ENCODE data around the gene IRF9.

IRF9 gene

GRCh38 chr14:24182110-24182882, 21.2 kb downstream of the IRF9 start:
- H3K4me1 Mint-ChIP-seq = peaks cover 21 to 35% of the 10 kb centered on the region in 2 donors
- no peak overlapping the region for H3K4me3 Mint-ChIP-seq
- no peaks in the 10 kb centered on the region for H3K27me3 Mint-ChIP-seq
- H3K9me3 Mint-ChIP-seq = no peaks in the 10 kb centered on the region
- peaks cover 48 to 71% of the 10 kb centered on the region in 2 donors for H3K36me3 Mint-ChIP-seq
- no peak for DNase-seq
- H3K27ac Mint-ChIP-seq = peak overlapping the region; percentile 56
- no peak for ATAC-seq (replicated peaks)

- no peak for ATAC-seq (replicated peaks)
- peak overlapping the region; percentile 77 for H3K27ac Mint-ChIP-seq
- peaks cover 27 to 43% of the 10 kb centered on the region in 2 donors for H3K4me1 Mint-ChIP-seq
- H3K9me3 Mint-ChIP-seq = no peaks in the 10 kb centered on the region
- H3K27me3 Mint-ChIP-seq = no peaks in the 10 kb centered on the region
- peaks cover 47 to 68% of the 10 kb centered on the region in 2 donors for H3K36me3 Mint-ChIP-seq
- H3K4me3 Mint-ChIP-seq = no peak overlapping the region
- DNase-seq = no peak
Observed at GRCh38 chr14:24183014-24183481, 22.0 kb downstream of the IRF9 start.

- peaks cover 41 to 62% of the 10 kb centered on the region in 2 donors for H3K36me3 Mint-ChIP-seq
- no peaks in the 10 kb centered on the region for H3K27me3 Mint-ChIP-seq
- no peak overlapping the region for H3K4me3 Mint-ChIP-seq
- ATAC-seq (replicated peaks) (no peak), DNase-seq (no peak)
- H3K4me1 Mint-ChIP-seq = peaks cover 25 to 43% of the 10 kb centered on the region in 2 donors
- peak overlapping the region; percentile 75 for H3K27ac Mint-ChIP-seq
- no peaks in the 10 kb centered on the region for H3K9me3 Mint-ChIP-seq
Observed at GRCh38 chr14:24184104-24184970, 23.3 kb downstream of the IRF9 start.

GRCh38 chr14:24185026-24185425, 24.0 kb downstream of the IRF9 start:
- H3K9me3 Mint-ChIP-seq = no peaks in the 10 kb centered on the region
- peaks cover 20 to 41% of the 10 kb centered on the region in 2 donors for H3K4me1 Mint-ChIP-seq
- ATAC-seq (replicated peaks) (no peak), DNase-seq (no peak)
- H3K36me3 Mint-ChIP-seq = peaks cover 37 to 58% of the 10 kb centered on the region in 2 donors
- H3K27ac Mint-ChIP-seq = no peak overlapping the region
- no peak overlapping the region for H3K4me3 Mint-ChIP-seq
- H3K27me3 Mint-ChIP-seq = no peaks in the 10 kb centered on the region

GRCh38 chr14:24185741-24186140, 24.7 kb downstream of the IRF9 start:
- Mint-ChIP-seq H3K4me3 (no peak overlapping the region), H3K27ac (no peak overlapping the region), H3K36me3 (peaks cover 37 to 56% of the 10 kb centered on the region in 2 donors), H3K9me3 (no peaks in the 10 kb centered on the region), H3K4me1 (peaks cover 20 to 38% of the 10 kb centered on the region in 2 donors), H3K27me3 (no peaks in the 10 kb centered on the region)
- DNase-seq = no peak
- no peak for ATAC-seq (replicated peaks)

GRCh38 chr14:24186831-24187538, 25.9 kb downstream of the IRF9 start:
- H3K9me3 Mint-ChIP-seq = no peaks in the 10 kb centered on the region
- peak overlapping the region; percentile 76 for H3K4me3 Mint-ChIP-seq
- no peak for DNase-seq
- ATAC-seq (replicated peaks) = no peak
- H3K27me3 Mint-ChIP-seq = no peaks in the 10 kb centered on the region
- H3K27ac Mint-ChIP-seq = no peak overlapping the region
- peaks cover 20 to 44% of the 10 kb centered on the region in 2 donors for H3K4me1 Mint-ChIP-seq
- H3K36me3 Mint-ChIP-seq = peaks cover 33 to 53% of the 10 kb centered on the region in 2 donors

- Mint-ChIP-seq H3K4me1 (peaks cover 25 to 49% of the 10 kb centered on the region in 2 donors), H3K27me3 (no peaks in the 10 kb centered on the region), H3K4me3 (peak overlapping the region; percentile 93 to 95), H3K9me3 (no peaks in the 10 kb centered on the region), H3K36me3 (peaks cover 30 to 53% of the 10 kb centered on the region in 2 donors), H3K27ac (peak overlapping the region; percentile 95)
- no peak for ATAC-seq (replicated peaks)
- no peak for DNase-seq
Observed at GRCh38 chr14:24187539-24187915, 26.5 kb downstream of the IRF9 start.

- peaks cover 29 to 55% of the 10 kb centered on the region in 2 donors for H3K4me1 Mint-ChIP-seq
- H3K9me3 Mint-ChIP-seq = no peaks in the 10 kb centered on the region
- DNase-seq = peak; percentile 90
- peaks cover 27 to 49% of the 10 kb centered on the region in 2 donors for H3K36me3 Mint-ChIP-seq
- H3K27me3 Mint-ChIP-seq = no peaks in the 10 kb centered on the region
- peak; percentile 96 to 98 for ATAC-seq (replicated peaks)
- H3K27ac Mint-ChIP-seq = peak within 1 kb of the TSS; percentile 95
- peak within 1 kb of the TSS; percentile 93 to 95 for H3K4me3 Mint-ChIP-seq
Observed at GRCh38 chr14:24188251-24189058, 27.4 kb downstream of the IRF9 start, which contains the start of gene IPO4. Gene IPO4, minus strand, starts transcription at chr14:24188816. Its CDS starts 29 bp downstream, at chr14:24188787.

- H3K36me3 Mint-ChIP-seq = peaks cover 27 to 47% of the 10 kb centered on the region in 2 donors
Observed at GRCh38 chr14:24189059-24189375, 28.0 kb downstream of the IRF9 start.

GRCh38 chr14:24189460-24189859, 28.4 kb downstream of the IRF9 start:
- ATAC-seq (replicated peaks) = no peak
- Mint-ChIP-seq H3K27ac (peak overlapping the region; percentile 20), H3K9me3 (no peaks in the 10 kb centered on the region), H3K4me1 (peaks cover 35 to 62% of the 10 kb centered on the region in 2 donors), H3K36me3 (peaks cover 27 to 49% of the 10 kb centered on the region in 2 donors), H3K27me3 (no peaks in the 10 kb centered on the region), H3K4me3 (no peak overlapping the region)
- DNase-seq = no peak

More at GRCh38 chr14:24189059-24189375, 28.0 kb downstream of the IRF9 start:
- peak overlapping the region; percentile 93 to 95 for H3K4me3 Mint-ChIP-seq
- ATAC-seq (replicated peaks) (no peak), DNase-seq (no peak)
- no peaks in the 10 kb centered on the region for H3K9me3 Mint-ChIP-seq
- H3K27ac Mint-ChIP-seq = peak overlapping the region; percentile 95
- H3K27me3 Mint-ChIP-seq = no peaks in the 10 kb centered on the region
- H3K4me1 Mint-ChIP-seq = peaks cover 30 to 58% of the 10 kb centered on the region in 2 donors

- Mint-ChIP-seq H3K36me3 (peaks cover 22 to 52% of the 10 kb centered on the region in 2 donors), H3K4me3 (no peak overlapping the region), H3K27me3 (no peaks in the 10 kb centered on the region), H3K9me3 (no peaks in the 10 kb centered on the region), H3K27ac (no peak overlapping the region), H3K4me1 (peaks cover 38 to 72% of the 10 kb centered on the region in 2 donors)
- DNase-seq = no peak
- no peak for ATAC-seq (replicated peaks)
Observed at GRCh38 chr14:24190416-24190815, 29.4 kb downstream of the IRF9 start.

GRCh38 chr14:24192933-24193332, 31.9 kb downstream of the IRF9 start:
- Mint-ChIP-seq H3K4me3 (no peak overlapping the region), H3K36me3 (peaks cover 21 to 46% of the 10 kb centered on the region in 2 donors), H3K27ac (no peak overlapping the region), H3K27me3 (no peaks in the 10 kb centered on the region), H3K4me1 (peaks cover 34 to 74% of the 10 kb centered on the region in 2 donors), H3K9me3 (no peaks in the 10 kb centered on the region)
- DNase-seq (no peak), ATAC-seq (replicated peaks) (no peak)

GRCh38 chr14:24194186-24194872, 33.3 kb downstream of the IRF9 start:
- Mint-ChIP-seq H3K27me3 (no peaks in the 10 kb centered on the region), H3K9me3 (peaks cover 0 to 3% of the 10 kb centered on the region in 2 donors), H3K4me3 (peak overlapping the region; percentile 92 to 95), H3K36me3 (peaks cover 31 to 54% of the 10 kb centered on the region in 2 donors), H3K4me1 (peaks cover 39 to 80% of the 10 kb centered on the region in 2 donors), H3K27ac (peak overlapping the region; percentile 98)
- DNase-seq = no peak
- no peak for ATAC-seq (replicated peaks)
